ENCODE results near the gene HELZ2.

Gene HELZ2

DNA sequence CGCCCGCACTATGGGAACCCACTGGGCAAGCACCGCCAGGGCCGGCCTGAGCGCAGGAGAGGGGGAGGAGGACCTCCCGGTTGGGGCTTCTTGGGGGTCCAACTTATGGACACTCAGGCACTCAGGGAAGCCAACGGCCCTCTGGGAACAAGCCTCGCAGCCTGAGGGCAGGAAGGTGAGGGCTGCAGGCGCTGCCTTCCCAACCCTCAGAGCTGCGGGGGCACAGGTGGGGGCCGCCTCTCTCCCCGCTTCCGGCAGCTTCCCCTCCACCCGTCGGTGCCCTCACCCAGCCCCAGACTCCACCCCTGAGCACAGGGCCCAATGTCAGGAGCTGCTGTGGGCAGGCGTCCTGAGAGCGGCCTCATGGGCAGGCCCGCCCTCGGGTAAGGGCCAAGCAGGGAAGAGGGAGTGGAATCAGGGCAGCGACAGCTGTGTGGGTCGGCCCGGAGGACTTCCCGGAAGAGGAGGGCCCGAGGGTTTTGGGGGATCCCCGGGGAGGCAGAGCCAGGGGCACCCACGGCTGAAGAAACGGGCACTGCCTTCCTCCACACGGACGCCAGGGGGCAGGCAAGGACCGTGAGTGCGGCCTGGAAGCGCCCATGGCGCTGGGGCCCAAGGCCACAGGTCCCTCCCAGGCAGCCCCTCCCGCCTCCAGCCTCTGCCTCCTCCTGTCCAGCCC lies 36.4 kb downstream of the HELZ2 start:
- DNase-seq (ENCODE audit: low spot score): peak; percentile 99

DNA sequence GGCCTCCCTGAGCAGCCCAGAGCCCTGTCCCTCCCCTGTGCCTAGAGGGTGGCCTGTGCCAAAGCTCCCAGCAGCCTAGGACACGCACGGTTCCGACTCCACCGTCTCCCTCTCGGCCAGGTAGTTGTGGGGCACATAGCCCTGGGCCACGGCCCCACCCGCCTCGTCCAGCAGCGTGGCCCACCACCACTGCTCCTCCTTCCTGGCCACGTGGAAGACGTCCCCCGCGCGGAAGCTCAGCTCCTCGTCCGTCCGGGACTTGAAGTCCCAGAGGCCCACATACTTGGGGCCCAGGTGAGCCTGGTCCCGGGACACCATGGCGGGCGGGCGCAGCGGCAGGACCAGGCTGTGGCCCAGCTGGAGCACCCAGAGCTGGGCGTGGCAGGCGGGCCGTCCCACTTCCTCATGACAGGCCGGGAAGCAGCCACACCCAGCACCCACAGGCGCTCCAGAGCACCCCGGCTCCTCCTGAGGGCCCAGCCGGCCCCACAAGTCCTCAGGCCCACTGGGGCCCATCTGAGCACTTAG lies 37.0 kb downstream of the HELZ2 start, which contains the start of gene PTK6:
PTK6 (minus strand) TSS at position 380 of the 528 bp plus-strand sequence; CDS start at position 318, 62 bp downstream.
- DNase-seq (ENCODE audit: low spot score): no peak

DNA sequence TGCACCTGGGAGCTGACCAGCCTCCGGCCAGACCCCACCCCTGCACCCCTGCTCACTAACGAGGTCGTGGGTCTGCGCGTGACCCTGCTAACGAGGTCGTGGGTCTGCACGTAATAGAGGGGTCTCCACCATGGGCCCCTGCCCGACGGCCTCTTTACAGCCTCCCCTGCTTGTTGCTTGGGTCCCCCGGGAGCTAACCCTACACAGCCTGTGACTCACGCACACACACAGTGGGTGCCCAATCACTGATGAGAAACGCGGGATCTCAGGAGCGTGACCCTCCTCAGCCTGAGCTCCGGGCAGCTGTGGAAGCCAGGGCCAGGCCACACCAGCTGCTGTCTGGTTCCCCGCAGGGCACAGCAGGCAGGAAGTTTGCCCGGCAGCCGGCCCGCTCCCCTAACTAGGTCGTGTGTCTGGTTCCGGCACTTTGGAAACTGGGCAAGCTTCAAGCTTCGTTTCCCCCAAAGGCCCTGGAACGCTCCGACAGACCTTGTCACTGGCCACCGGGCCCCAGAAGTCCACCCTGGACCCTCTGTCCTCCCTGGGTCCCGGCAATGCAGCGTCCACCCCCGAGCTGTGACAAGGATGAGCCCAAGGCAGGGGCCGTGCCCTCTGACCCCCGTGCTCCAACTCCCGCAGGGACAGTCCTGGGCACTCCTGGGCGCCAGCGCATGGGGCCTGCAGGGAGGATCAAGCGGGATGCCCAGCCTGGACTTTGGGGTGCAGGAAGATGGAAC lies 37.6 kb downstream of the HELZ2 start:
- no peak for DNase-seq (ENCODE audit: low spot score)

DNA sequence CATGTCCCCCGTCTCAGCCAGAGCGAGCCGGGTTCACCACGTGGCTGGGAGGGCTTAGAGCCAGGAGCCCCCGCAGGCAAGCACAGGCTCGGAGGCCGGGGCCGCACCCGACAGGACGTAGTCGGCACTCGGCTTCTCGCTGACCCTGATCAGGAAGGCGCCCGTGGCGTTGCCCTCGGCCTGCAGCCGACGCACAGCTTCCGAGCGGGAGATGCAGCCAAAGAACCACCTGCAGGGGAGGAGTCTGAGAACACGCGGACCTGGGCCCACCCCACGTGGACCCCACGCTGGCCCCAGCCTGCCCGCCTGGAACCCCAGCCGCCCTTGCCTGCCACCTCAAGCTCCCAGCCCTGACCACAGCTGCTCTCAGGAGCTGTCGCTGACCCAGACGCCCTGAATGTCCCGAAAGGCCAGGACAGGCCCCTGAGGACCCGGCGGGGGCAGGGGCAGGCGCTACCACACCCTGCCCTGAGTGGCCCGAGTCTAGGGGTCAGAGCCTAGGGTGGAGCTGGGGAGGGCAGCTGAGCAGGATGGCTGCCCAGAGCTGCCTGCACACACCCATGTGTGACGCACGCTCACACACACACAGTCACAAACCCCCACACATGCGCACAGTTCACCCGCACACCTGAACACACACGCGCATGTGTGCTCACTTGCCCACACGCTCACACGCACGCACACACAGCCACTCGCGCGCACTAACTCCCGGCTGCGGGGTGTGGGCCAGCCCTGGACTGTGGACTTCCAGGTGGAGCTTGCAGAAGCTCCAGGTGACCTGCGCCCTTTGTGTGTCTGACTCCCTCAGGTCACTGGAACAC lies 39.0 kb downstream of the HELZ2 start:
- peak; percentile 23 for DNase-seq (ENCODE audit: low spot score)

DNA sequence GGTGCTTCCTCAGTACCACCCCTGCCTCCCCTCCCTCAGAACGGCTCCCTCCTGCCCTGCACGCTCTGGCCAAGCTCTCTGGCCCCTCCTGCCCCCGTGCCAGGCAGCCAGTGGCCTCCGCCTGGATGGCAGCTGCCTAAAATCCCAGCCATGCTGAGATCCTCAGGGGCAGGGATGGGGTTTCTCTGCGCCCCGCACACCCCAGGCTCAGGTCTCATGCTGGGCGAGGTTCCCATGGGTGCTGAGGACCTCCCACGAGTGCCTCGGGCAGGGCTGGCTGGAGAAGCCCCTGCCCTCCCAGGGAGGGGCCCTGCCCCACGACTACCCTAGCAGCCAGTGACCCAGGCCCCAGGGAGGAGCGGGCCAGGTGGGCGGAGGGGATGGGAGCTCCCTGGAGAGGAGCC lies 39.6 kb downstream of the HELZ2 start:
- no peak for DNase-seq (ENCODE audit: low spot score)

DNA sequence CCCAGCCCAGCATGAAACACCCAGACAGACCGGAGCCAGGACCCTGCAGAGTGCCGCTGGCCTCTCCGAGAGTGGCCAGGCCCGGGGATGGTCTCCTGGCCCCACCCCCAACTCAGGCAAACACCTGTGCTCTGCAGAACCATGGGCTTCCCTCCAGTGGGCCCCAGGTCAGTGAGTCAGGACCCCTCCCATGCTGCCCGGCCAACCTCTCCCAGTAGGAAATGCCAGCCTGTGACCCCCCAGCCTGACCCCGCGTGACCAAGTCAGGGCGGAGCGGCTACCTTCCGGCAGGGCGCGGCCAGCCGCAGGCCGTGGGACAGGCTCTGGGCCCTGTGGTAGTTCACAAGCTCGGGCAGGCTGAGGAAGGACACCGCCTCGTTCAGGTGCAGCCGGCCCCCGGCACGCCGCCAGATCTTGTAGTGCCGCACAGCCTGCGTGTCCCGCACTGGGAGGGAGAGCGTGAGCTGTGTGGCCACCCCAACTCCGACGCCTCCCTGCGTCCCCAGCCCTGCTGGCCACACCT lies 40.1 kb downstream of the HELZ2 start:
- peak; percentile 34 for DNase-seq (ENCODE audit: low spot score)

DNA sequence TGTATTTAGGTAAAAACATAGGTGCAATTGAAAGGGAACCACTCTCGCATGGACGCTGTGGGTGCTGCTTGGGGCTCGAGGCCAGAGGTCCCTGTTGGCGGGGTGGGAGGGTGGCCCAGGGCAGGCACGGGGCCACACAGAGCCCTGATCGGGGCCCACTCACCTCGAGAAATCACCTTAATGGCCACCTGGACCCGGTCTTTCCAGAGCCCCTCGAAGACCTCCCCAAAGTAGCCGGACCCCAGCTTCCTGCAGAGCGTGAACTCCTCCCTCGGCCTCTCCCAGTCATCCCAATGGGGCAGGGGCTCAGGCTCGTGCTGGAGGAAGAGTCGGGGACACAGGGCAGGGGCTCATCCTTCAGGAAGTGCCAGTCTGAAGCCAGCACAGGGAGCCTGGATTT lies 40.7 kb downstream of the HELZ2 start:
- DNase-seq (ENCODE audit: low spot score): peak; percentile 3

DNA sequence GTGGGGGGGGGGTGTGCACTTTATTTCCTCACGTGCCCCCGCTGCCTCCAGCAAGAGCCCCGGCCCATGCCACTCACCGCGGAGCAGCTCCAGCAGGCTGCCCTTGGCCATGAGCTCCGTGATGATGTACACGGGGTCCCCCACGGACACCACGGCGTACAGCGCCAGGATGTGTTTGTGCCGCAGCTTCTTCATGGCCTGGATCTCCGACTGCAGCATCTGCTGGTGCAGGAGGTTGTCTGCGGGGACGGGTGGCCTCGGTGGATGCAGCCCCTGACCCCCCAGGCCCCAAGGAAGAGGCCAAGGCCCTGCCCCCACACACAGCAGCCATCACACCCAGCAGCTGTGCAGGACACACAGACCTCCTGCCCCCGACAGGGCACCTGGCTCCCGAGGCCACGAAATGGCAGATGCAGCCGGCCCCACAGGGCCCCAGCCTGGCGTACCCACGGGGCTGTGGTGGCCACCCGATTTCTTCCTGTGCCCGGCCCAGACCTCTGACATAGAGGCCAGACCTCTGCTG lies 41.5 kb downstream of the HELZ2 start:
- DNase-seq (ENCODE audit: low spot score): no peak

DNA sequence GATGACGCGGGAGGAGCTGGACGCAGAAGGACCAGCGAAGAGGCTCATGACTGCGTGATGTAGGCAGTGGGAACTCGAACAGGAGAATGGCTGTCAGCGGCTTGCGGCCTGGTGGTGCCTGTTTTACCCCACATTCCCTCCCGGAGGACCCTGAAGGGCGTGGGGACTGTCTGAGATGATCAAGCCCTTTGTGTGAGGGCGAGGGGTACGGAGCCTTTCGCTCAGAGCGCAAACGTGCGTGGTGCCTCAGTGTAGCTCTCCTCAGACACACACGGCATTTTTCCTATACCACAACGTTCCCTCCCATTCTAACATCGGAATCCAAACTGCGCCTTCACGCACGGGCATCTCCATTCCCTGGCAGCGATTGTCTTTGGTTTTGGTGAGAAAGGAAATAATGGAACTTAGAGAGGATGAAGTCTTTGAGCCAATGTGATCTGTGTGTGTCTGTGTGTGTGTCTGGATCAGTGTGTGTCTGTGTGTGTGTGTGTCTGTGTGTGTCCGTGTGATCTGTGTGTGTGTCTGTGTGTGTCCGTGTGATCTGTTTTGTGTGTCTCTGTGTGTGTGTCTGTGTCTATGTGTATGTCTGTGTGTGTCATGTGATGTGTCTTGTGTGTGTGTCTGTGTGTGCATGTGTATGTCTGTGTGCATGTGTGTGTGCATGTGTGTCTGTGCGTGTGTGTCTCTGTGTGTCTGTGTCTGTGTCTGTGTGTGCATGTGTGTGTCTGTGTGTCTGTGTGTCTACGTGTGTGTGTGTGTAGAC lies 42.2 kb downstream of the HELZ2 start:
- DNase-seq (ENCODE audit: low spot score): no peak

DNA sequence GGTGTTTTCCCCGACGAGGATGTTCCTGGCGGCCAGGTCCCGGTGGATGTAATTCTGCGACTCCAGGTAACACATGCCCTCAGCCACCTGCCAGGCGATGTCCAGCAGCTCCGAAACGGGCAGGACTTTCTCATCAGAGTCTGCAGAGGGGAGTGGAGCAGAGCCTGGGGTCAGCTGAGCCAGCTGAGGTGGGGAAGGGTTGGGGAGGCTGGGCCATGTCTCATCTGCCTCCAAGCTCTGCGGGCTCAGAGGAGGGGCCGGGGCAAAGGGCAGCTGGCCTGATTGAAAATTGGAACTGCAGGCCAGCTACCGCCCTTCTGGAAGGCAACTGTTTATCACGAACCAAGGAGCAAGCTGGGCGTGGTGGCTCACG lies 43.3 kb downstream of the HELZ2 start:
- no peak for DNase-seq (ENCODE audit: low spot score)

DNA sequence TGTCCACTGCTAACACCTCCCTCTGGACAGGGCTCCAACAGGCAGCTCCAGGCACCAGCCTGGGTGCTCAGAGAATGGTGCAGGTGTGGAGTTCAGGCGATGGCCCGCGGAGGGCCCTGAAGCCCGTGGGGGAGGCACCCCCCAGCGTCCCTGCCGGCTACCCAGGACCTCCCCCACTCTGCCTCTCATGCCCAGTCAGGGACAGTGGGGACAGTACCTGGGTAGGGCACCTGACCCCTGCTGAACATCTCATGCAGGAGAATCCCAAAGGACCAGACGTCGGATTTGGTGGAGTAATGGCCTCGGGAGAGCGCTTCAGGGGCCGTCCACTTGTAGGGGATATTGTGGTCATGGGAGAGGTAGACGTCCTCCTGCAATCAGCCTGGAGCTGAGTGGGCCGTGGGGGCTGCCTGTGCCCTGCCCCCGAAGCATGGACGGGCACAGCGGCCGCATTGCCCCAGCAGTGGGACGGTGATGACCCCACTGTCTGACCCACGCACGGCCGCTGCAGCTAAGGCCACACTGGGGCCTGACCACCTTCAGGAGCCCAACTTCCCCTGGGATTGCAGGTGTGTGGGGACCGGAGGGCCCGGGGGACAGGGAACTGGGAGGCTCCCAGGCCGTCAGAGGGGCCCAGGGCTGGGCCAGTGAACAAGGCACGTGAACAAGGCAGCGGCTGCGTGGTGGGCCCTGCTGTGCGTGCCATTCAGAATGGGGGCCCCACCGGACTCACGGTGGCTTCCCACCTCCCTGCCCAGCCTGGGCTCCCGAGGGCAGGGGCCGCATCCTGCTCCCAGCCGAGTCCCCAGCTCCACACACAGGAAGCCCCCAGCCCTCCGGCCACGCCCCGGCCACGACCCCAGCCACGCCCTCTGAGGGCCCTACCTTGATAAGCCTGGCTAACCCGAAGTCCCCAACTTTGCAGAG lies 43.9 kb downstream of the HELZ2 start:
- DNase-seq (ENCODE audit: low spot score): peak; percentile 18

DNA sequence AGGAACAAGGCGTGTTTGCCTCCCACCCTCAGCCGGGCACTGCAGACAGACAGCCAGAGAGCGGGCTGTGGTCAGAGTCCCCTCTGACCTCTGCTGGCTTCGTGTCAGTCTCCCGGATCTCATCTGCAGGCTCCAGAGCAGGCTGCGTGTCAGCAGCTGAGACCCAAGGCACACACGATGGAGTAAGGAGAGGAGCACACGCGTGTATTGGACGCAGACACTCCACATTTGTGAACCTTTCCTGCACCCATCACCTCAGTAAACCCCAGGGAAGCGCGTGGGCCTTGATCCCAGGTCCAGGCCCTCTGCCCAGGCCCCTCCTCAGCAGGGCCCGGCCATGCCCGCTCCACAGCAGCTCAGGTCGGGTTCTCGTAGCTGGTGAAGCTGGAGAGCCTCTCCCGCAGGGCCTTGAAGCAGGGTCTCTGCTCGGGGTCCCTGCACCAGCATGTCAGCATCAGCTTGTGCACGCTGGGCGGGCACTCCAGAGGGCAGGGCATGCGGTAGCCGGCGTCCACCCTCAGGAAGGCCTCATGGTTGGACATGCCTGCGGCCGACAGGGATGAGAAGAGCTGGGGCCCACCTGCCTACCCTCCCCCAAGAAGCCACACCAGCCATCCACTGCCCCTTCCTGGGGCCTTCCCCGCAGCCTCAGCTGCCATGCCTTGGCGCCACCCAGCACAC lies 44.7 kb downstream of the HELZ2 start:
- no peak for DNase-seq (ENCODE audit: low spot score)

DNA sequence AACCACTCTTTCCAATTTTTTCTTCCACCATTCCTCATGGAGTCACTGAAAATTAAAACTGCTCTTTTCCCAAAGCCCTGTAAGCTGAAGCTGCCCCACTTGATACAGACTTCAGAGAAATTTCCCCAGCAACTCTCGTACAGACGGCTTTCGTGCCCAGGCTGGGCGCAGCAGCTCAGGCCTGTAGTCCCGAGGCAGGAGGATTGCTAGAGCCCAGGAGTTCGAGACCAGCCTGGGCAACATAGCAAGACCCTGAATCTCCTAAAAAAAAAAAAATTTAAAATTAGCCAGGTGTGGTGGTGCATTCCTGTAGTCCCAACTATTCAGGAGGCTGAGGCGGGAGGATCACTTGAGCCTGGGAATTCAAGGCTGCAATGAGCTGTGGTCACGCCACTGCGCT lies 46.9 kb downstream of the HELZ2 start:
- no peak for DNase-seq (ENCODE audit: low spot score)

DNA sequence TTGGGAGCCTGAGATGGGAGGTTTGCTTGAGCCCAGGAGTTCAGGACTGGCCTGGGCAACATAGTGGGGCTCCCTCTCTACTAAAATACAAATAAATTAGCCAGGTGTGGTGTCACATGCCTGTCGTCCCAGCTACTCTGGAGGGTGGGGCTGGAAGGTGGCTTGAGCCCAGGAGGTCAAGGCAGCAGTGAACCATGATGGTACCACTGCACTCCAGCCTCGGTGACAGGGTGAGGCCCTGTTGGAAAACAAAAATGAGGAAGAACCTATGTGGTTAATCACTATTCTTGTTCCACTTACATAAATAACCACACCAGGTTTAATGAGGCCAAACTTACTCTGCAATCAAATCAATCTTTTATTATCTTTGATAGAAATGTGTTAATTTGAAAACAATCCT lies 48.1 kb downstream of the HELZ2 start:
- DNase-seq (ENCODE audit: low spot score): no peak

DNA sequence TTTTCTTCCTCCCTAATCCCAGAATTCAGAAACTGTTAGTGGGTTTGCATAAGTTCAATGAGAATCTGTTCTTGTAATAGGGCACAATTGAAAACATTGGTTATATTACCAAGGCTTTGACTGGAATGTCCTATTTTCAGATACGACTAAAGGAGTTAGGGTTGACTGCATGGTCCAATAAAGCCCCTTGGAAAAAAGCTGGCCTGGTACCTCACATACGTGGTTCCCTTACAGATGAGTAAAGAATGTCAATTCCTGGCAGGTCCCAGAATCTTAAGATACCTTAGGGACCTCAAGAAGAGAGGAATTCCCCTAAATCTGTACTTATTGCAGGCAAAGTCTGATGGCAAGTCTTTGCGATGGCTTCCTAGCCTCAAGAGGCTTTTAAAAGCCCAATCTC lies 48.9 kb downstream of the HELZ2 start:
- DNase-seq (ENCODE audit: low spot score): no peak
